ENCODE data around the gene RPS18. TPM values are rescaled to one million over a fixed set of nuclear protein-coding genes. Genes with fewer than 3 reads are reported as not detected.
"Not testable (repeated sequence)": the region's sequence is repeated elsewhere in the genome, so short reads cannot be mapped to it uniquely, and the experiment has no call there.

The RPS18 gene
- total RNA-seq, 4 donors from 2014 or later, result 1,790 to 3,429 (median 2,432) TPM

GRCh38 chr6:33252759-33253158, 19.1 kb upstream of the RPS18 start:
- Histone ChIP-seq H3K4me1 (peaks cover 10 to 16% of the 10 kb centered on the region in 2 donors), H3K36me3 (no peaks in the 10 kb centered on the region), H3K9me3 (no peaks in the 10 kb centered on the region), H3K27ac (no peak overlapping the region), H3K4me3 (replicated peaks in 1 of 3) (no peak overlapping the region), H3K27me3 (no peaks in the 10 kb centered on the region)
- no peak for DNase-seq
- intact Hi-C loops (cut with DNase I), result no loop called here
- TF ChIP-seq CTCF (IDR thresholded peaks at IDR 0.05), result no peak
- no peak for TF ChIP-seq POLR2A (IDR thresholded peaks at IDR 0.05)

- no peak for TF ChIP-seq POLR2A (IDR thresholded peaks at IDR 0.05)
- TF ChIP-seq CTCF (IDR thresholded peaks at IDR 0.05), result no peak
- H3K4me1 ChIP-seq, result peaks cover 0 to 11% of the 10 kb centered on the region in 2 donors
- no peaks in the 10 kb centered on the region for H3K9me3 ChIP-seq
- 96 to 97% methylated on average over 4 of the region's 4 CpGs for WGBS, 2 donors
- no peak for DNase-seq
- H3K36me3 ChIP-seq, result no peaks in the 10 kb centered on the region
- no peaks in the 10 kb centered on the region for H3K27me3 ChIP-seq
- H3K4me3 ChIP-seq (replicated peaks in 1 of 3), result no peak overlapping the region
- H3K27ac ChIP-seq, result no peak overlapping the region
- intact Hi-C loops (cut with DNase I), result no loop called here
These were observed 17.3 kb upstream of the RPS18 start for GRCh38 chr6:33254591-33254990.

GRCh38 chr6:33259032-33259431, 12.8 kb upstream of the RPS18 start:
- H3K4me3 ChIP-seq (replicated peaks in 1 of 3), result no peak overlapping the region
- WGBS, 2 donors, result 89 to 93% methylated on average over 5 of the region's 5 CpGs
- TF ChIP-seq CTCF (IDR thresholded peaks at IDR 0.05) (no peak), POLR2A (IDR thresholded peaks at IDR 0.05) (no peak)
- H3K27ac ChIP-seq, result no peak overlapping the region
- DNase-seq, result no peak
- H3K9me3 ChIP-seq, result no peaks in the 10 kb centered on the region
- peaks cover 7 to 22% of the 10 kb centered on the region in 2 donors for H3K36me3 ChIP-seq
- H3K27me3 ChIP-seq, result no peaks in the 10 kb centered on the region
- intact Hi-C loops (cut with DNase I), result no loop called here
- H3K4me1 ChIP-seq, result no peaks in the 10 kb centered on the region

- DNase-seq; H3K4me1 ChIP-seq; intact Hi-C loops (cut with DNase I); H3K27ac ChIP-seq; H3K4me3 ChIP-seq (replicated peaks in 1 of 3); H3K9me3 ChIP-seq; H3K27me3 ChIP-seq: not testable (repeated sequence)
- peaks cover 30 to 45% of the 10 kb centered on the region in 2 donors for H3K36me3 ChIP-seq
- WGBS, 2 donors, result 97% methylated on average over 3 of the region's 3 CpGs
These were observed 9.4 kb upstream of the RPS18 start for GRCh38 chr6:33262490-33262889.

GRCh38 chr6:33264015-33264414, 7.9 kb upstream of the RPS18 start:
- intact Hi-C loops (cut with DNase I), result no loop called here
- no peak for TF ChIP-seq POLR2A (IDR thresholded peaks at IDR 0.05)
- no peak for TF ChIP-seq CTCF (IDR thresholded peaks at IDR 0.05)
- Histone ChIP-seq H3K4me3 (replicated peaks in 1 of 3) (no peak overlapping the region), H3K36me3 (peaks cover 45 to 53% of the 10 kb centered on the region in 2 donors), H3K27me3 (no peaks in the 10 kb centered on the region), H3K9me3 (no peaks in the 10 kb centered on the region), H3K27ac (no peak overlapping the region), H3K4me1 (no peaks in the 10 kb centered on the region)
- no peak for DNase-seq
- 92 to 93% methylated on average over 7 of the region's 7 CpGs for WGBS, 2 donors

GRCh38 chr6:33271117-33271467, 783 bp upstream of the RPS18 start:
- Histone ChIP-seq H3K27ac (peak overlapping the region; percentile 86 to 92 (median 90)), H3K4me3 (replicated peaks in 1 of 3) (peak overlapping the region; percentile 79 to 95 (median 84)), H3K4me1 (peaks cover 14 to 39% of the 10 kb centered on the region in 2 donors), H3K27me3 (no peaks in the 10 kb centered on the region), H3K9me3 (no peaks in the 10 kb centered on the region), H3K36me3 (peaks cover 41 to 47% of the 10 kb centered on the region in 2 donors)
- WGBS, 2 donors, result 4 to 8% methylated on average over 4 to 7 of the region's 7 CpGs
- no peak for DNase-seq
- TF ChIP-seq POLR2A (IDR thresholded peaks at IDR 0.05) (no peak), CTCF (IDR thresholded peaks at IDR 0.05) (no peak)
- intact Hi-C loops (cut with DNase I), result no loop called here
